ENCODE data around the gene KCNH6.

DNA sequence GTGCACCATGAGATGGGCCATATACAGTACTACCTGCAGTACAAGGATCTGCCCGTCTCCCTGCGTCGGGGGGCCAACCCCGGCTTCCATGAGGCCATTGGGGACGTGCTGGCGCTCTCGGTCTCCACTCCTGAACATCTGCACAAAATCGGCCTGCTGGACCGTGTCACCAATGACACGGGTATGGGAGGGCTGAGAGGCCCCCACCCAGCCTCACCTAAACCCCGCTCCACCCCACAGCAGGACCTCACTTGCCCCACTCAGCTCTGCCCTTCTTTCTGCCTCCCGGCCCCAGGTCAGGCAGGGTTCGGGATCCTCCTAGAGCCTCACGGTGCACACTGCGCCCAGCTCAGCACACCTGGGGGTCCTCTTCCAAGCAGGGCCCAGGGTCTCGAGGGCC, 40.6 kb upstream of the KCNH6 start:
- no peak for TF ChIP-seq GATA2 (IDR thresholded peaks at IDR 0.05; ENCODE audit: low read depth, low read length)
- no peak for TF ChIP-seq GATA3 (IDR thresholded peaks at IDR 0.05; ENCODE audit: low read depth, low read length)
